GM19035 (cell line): ENCODE results near the gene PNPLA4.
A peak's percentile ranks its signal among the peaks of the same experiment; 100 is the strongest.

Experiments used
- ATAC-seq: cut with Tn5 transposase; IDR thresholded peaks from one replicate; pipeline ENCODE4 v1.9.1; 2021; ENCODE audit not compliant: unreplicated experiment

The PNPLA4 gene, protein sequence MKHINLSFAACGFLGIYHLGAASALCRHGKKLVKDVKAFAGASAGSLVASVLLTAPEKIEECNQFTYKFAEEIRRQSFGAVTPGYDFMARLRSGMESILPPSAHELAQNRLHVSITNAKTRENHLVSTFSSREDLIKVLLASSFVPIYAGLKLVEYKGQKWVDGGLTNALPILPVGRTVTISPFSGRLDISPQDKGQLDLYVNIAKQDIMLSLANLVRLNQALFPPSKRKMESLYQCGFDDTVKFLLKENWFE

DNA sequence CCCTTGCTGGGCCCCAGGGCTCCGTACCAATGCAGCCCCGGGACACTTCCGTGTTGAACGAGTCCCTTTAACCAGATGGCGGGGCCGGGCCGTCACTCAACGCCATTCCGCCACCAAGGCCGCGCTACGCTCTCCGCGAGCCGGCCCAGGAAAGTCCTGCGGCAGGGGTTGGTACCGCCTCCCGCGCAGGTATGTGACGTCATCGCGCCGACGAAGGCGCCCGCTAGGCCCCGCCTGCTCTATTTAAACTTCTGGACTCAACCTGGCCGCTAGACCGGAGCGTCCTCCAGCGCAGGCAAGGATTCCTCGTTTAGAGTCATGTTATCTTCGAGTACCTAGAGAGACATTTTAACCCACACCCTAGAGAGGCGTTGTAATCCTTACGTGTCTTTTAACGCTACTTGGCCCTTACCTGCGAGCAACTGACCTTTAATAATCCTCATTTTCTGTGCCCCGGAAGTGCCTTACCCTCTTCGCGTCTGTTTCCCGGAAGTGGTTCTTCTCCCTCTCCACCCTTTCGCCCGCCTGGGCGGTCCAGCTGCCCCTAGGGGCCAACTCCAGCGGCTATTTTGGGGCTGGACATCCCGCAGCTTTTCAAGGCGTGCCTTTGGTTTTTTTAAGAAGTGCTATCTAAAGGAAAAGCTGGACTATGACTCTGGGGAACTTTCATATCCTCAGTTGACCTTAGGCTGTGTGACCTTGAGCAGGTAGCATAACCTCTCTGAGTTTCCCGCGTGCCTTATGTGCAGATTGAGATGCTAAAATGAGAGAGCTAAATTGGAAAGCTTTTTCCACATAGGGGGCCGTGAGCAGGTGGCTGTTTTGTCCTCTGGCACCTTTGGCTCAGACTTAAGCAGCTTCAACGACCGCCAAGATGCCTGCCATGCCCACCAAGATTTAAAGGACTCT lies at the start of gene PNPLA4:
PNPLA4 (minus strand) TSS at position 155 of the 909 bp plus-strand sequence. CDS start 1,294 bp downstream, outside the sequence.
- ATAC-seq: peak; percentile 89

DNA sequence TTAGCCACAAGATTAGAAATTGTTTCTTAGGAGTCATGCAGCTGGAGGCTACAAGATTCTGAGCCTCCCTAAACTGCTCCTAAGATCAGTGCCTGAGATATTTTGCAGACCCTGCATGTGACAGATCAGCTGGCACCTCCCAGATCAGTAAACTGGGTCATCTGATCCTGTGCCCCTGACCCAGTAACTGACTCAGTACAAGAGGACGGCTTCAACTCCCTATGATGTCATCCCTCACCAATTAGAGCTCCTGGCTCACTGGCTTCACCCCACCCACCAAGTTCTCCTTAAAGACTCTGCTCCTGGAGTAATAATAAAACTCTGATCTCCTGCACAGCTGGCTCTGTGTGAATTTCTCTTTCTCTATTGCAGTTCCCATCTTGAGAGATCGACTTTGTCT lies 45.4 kb upstream of the PNPLA4 start:
- no peak for ATAC-seq

DNA sequence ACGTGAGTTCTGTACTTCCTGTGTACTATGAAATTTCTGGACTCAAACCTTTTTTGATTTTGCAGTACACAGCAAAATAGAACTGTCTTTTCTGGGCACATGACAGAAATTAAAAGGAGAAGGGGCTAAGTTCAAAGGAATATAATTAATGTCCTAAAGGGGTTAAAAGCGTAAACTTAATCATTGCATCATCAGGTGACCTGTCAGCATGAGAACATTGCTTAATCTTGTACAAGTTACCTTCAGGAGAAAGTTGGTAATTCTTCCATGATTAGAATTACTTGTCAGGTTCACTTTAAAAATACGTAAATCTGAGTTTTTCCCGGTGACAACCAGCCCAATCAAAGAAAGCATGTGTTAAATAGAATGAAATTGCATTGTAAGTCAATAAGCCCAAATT lies 43.2 kb upstream of the PNPLA4 start:
- no peak for ATAC-seq

DNA sequence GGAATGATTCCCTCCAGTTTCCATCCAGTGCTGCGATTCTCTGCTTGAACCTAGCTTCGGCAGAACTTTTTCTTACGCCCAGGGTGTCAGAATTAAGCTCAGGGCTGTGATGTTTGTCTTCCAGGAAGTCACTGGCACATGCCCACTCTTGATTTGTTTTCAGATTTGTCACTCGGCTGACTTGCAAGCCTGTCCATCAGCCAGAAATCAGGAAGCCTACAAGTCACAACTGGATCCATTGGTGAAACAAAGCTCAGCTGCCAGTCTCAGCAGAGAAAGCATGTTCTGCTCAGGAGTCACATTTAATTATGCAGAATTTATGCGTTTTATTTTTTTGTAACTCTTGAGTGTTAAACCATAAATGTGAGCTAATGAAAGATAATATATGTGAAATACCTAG lies 38.2 kb upstream of the PNPLA4 start:
- ATAC-seq: no peak

DNA sequence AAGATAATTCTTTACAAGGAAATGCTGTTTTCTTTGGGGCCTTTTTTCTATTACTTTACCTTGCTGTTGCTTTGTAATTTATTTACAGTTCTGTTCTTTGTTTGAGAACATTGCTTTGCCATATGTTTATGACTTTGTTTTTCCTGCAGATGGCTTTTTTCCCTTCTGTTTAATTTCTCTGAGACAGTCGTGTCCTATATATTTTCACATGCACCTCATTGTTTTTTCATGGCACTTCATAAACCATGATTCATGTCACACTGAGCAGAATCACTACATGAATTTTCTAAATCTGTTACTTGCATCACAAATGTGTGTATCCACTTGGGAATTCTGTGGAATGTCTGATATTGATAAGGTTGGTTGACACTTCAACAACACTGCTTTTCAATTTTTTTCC lies 33.0 kb upstream of the PNPLA4 start:
- no peak for ATAC-seq

DNA sequence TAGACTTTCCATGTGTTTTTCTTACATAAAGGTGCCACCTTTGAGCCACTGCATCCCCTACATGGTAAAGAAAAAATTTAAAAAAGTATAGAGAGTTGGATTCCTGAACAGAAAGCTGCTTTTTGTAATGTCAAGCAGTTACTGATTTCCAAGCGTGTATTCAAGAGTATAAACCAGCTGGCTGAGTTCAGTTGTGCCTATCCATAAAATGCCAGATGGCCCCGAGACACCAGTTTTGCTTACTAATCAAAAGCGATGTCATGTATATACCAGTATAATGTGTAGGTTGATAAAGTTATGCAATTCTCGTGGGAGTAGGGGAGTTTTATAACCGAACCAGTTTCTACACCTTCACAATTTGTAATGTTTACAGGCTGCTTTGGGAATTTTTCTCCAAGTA lies 26.2 kb upstream of the PNPLA4 start:
- no peak for ATAC-seq

DNA sequence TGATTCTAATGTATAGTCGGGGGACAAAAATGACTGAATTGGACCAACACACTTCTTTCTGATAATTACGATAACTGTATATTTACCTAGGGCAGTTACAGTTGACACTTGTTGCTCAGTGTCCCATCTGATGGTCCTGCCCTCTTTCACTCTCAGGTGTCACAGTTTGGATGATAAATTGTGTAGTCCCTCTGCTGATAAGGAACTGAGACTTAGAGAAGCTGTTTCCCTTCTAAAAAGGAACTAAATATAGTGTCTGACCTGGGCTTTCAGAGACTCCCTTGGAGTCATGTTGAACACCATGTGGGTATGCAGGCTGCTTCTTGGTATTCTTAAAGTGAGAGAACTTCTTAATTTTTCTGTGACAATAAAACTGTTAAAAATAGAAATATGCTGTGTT lies 23.7 kb upstream of the PNPLA4 start:
- ATAC-seq: peak; percentile 73

DNA sequence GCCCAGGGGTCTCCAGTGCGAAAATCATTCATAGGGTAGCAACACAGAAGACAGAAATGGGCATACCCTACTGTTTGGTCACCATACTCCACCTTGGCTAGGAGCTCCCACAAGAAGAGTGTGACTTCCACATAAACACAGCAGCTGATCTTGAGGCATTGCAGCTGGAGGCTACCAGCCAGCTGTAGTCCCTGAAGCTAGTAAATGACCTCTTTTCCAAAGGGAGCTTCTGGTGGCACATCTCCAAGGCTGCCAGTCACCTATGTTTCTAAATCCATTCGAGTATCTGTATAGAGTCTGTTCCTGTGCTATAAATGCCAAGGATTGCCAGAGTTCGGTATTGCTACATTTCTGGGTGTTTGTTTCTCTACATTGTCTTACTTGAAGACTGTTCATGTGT lies 21.3 kb upstream of the PNPLA4 start:
- ATAC-seq: no peak

DNA sequence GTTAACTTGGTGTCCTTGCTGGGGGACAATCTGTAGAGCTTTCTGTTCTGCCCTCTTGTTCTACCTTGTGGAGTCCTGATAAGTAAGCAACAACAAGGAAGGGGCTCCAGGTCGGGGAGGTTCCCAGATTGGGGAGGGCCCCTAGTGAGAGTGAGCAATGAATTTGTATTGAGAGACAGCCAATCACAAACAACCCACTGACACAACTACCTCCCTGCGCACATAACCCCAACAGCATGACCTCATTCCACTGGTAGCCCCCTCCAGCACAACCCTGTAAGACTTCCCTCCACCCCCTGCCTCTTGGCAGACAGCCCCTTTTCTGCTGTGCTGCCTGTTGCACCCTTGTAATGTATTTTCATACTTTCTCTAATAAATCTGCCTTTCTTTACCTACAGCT lies 19.7 kb upstream of the PNPLA4 start:
- no peak for ATAC-seq

DNA sequence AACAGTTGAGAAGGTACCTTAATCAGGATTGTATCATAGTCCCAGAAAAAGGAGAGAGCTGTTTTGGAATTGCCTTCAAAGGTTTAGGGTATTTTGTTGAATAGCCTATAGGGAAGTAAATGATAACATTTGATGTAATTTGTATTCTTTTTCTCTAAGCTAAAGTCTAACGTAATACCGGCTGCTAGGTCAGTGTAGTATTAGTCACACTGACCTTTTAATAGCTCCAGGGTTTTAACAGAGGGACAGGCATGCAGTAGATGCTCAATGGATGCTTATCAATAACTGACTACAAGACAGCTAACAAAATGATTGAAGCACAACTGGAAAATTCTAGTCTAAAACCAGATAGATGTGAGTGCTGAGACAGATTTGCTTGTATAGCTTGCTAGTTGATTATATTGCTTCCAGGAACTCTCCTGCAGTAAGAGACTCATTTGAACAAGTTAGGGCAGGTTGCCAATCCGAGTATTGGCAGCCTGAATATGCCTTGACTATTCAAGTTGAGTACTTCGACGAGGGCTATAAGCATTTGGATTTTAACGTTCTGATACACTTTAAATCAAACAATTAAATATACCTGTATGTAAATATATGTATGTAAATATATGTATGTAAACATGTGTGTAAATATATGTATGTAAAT lies 16.5 kb upstream of the PNPLA4 start:
- ATAC-seq: no peak

DNA sequence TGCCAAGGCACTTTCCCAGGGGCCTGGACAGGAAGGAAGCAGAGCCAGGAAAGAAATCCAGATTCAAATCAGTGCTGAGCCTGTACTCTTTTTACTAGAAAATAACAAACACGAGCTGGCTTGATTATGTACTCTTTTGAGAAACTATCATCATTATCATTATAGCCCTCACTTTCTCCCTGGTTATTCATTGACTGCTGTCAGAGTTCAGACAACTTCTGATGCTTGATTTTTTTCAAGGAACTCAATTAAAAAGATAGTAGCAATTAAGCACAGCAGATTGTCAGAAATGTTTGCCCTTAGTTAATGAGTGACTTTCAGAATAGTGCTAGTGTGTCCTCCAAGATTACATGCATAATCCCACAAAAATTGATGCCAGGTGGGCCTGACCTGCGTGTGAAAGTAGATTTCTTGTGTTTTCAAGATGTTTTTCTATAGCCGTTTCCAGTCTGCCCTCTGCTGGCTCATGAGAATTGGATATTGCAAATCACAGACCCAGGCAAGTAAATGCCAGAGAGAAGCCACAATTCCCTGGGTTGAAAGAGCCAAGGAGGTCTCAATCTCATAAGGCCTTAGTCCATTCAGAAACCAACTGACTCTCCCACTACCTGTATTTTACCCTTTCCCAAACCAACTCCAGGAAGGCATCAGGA lies 14.3 kb upstream of the PNPLA4 start:
- no peak for ATAC-seq

DNA sequence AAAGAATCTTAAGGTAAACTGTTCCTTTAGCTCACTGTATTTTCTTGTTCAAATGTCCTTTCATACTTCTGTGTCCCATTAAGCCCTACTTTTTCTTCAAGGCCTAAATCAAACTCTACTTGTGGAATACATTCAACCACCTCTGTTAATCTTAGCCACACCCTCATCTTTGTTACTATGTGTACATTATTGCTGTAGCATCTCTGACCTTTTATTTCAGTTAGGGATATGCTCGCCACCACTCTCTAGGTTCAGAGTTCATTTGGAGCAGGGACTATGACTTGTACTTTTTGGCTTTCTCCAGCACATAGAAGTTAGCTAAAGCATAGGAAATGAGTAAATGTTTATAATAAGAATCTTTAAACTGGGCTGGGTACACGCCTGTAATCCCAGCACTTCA lies 6.8 kb upstream of the PNPLA4 start:
- ATAC-seq: no peak

DNA sequence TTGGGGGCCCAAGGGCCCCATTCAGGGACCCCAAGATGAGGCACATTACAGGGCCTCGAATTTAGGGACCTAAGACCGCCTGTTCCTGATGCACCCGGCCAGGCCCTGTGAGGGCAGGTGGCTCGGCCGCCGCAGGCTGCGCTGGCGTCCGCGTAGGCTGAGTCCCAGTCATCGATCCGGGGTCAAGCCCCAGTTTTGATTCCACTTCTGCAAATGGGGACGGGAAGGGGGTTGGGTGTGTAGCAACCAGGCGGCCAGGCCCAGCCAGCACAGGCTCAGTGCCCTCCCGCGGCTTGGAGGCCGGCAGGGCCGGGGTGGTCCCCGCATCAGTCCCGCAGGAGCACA lies 327 bp downstream of the PNPLA4 start:
- peak; percentile 55 for ATAC-seq

DNA sequence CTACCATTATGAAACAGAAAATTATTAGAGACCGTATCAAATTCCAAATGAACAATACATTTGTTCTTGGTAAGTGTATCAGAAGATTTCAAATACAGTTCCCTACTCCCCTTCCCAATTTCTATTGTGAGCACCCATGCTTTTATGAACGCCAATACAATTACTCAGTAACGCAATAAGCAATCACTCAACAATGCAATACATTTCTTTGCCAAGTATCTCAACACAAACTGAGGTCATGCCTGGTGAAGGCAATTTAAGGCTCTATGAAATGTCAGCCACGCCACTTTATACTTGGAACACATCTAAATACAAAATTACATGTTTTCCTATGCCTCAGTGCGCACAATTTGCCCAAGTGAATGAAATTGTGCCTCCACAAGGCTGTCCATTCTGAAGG lies 712 bp downstream of the PNPLA4 start:
- no peak for ATAC-seq

DNA sequence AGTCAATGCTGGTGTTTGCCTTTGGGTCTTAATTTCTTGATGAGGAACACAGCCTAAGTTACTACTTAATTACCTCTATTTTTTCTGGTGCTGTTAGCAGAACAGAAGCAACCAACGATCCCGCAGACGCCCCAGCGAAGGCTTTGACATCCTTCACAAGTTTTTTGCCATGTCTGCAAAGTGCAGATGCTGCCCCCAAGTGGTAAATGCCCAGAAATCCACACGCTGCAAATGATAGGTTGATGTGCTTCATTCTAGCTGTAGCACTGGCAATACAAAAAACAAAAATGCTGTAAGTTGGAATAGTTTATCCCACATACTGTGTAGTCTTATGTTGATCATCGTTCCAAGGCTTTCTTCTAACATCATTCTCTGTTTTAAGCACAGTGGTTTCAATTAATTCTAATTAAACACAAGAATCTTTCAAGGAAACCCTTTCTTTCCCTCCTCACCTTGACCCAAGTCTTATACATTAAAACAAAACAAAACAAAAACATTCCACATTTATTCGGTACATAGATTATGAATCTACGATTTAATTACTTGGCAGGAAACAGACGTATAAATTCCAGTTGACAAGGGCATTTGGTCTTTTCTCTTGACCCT lies 1.2 kb downstream of the PNPLA4 start:
- no peak for ATAC-seq

DNA sequence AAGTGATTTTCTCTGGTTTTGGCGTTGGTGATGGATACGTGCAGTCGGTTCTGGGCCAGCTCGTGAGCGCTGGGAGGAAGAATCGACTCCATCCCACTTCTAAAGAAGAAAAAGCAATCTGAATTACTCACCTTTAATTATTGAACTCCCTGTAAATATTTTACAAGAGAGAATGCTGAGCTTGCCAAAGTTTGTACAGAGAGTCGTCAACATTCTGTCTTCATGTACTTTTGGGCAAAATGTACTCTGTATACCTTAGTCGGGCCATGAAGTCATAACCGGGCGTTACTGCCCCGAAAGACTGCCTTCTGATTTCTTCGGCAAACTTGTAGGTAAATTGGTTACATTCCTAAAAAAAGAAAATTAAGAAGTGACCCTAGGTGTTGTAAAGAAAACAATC lies 5.5 kb downstream of the PNPLA4 start:
- ATAC-seq: no peak

DNA sequence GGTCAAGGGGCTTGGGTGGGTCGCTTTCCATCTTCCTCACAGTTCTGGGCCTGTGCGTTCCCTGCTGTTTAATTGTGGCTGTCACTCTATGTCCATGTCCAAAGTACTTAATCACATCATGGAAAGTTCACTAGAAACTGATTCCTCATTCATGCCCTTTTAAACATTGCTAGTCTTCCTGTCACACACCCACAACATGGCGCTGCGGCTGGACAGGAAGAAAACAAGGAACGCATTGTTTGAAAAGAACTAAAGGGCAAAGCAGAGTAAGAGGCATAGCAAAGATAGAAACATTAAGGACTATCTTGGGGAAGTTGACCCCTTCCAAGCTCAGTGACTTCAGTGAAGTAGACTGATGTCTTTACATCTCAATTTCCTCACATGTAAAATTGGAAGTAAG lies 18.4 kb downstream of the PNPLA4 start:
- no peak for ATAC-seq

DNA sequence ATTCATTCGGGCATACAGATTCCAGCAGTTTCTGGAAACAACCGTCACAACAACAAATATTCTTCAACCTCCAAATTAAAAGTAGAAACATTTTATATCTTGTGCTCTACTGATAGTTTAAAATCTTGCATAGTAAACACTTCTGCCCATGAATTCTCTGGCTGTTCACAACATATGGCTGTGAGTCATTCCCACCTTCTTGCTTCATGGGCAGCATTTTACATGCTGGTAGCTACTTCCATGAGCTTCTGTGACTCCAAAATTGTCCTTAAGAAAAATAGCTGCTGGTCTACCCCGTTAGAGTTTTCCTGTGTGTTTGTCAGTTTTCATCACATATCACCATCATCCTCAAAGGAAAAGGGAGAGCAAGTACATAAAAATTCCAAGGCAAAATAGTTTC lies 22.7 kb downstream of the PNPLA4 start:
- ATAC-seq: no peak

DNA sequence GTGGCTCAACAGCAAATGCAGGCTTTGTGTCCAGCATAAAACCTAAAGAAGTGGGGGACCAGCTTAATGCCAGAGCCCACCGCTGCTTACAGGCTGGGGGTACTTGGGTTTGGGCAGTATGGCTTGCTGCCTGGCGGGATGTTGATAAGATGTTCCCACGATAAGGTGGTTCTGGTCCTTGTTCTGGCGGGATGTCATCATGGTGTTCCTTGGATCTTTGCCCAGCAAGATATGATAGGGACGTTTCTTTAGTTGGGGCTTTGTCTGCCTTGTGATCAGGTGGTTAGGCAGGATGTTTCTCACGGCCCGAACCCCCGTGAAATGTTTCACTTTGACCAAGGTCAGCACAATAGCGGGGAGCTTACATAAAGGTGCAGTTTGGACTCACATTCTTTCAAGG lies 35.3 kb downstream of the PNPLA4 start:
- no peak for ATAC-seq

DNA sequence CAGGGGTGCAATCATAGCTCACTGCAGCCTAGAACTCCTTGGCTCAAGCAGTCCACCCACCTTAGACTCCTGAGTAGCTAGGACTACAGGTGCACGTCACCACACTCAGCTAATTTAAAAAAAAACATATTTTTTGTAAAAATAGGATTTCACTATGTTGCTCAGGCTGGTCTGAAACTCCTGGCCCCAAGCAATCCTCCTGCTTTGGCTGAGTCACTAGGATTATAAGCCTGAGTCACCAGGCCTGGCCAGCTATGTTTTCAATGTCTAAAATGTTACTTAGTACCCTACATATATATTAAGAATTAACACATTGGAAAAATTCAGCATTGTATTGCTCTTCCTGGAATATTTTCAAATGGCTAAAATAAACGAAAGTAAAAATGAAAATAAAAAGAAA lies 37.5 kb downstream of the PNPLA4 start:
- ATAC-seq: no peak

DNA sequence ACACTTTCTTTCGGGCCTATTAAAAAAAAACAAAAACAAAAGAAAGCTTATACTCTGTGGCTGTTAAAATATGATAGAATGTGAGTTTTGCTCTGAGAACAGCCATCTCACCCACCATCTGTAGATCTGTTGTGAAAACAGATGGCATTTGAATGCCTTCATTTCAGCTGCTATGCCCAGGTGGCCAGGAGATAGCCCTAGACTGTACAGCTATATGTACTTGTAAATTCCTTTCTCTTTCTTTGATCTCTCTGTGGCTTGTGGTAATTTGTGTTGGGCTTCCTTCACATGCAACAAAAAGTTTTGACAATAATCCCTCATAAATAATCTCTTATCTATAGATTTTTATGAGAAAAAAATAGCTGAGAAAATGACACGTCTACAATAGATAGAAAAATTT lies 38.1 kb downstream of the PNPLA4 start:
- no peak for ATAC-seq
